ENCODE results near the gene TYR.
"Not testable (repeated sequence)": the region's sequence is repeated elsewhere in the genome, so short reads cannot be mapped to it uniquely, and the experiment has no call there.

TYR gene

GRCh38 chr11:89177691-89178231 is at the start of gene TYR:
Gene TYR (plus strand): TSS chr11:89177875. CDS start chr11:89177954, 79 bp downstream.
- no peak for DNase-seq

- DNase-seq = no peak
These were observed 41.1 kb upstream of the TYR start for GRCh38 chr11:89136606-89137005.

GRCh38 chr11:89147229-89147628 is 30.4 kb upstream of the TYR start:
- DNase-seq = no peak

GRCh38 chr11:89159974-89160373 is 17.7 kb upstream of the TYR start:
- no peak for DNase-seq

- DNase-seq = no peak
These were observed 15.7 kb upstream of the TYR start for GRCh38 chr11:89161949-89162348.

GRCh38 chr11:89163686-89164085 is 14.0 kb upstream of the TYR start:
- DNase-seq = no peak

- no peak for DNase-seq
These were observed 9.3 kb upstream of the TYR start for GRCh38 chr11:89168396-89168795.

- no peak for DNase-seq
These were observed 1.9 kb upstream of the TYR start for GRCh38 chr11:89175796-89176195.

GRCh38 chr11:89176938-89177337 is 737 bp upstream of the TYR start:
- no peak for DNase-seq

- DNase-seq = no peak
These were observed 3.4 kb downstream of the TYR start for GRCh38 chr11:89181111-89181510.

- no peak for DNase-seq
These were observed 5.3 kb downstream of the TYR start for GRCh38 chr11:89182773-89183518.

- DNase-seq = no peak
These were observed 6.3 kb downstream of the TYR start for GRCh38 chr11:89184021-89184420.

- DNase-seq = no peak
These were observed 12.1 kb downstream of the TYR start for GRCh38 chr11:89189776-89190175.

GRCh38 chr11:89201138-89201537 is 23.5 kb downstream of the TYR start:
- DNase-seq = no peak

GRCh38 chr11:89203814-89204213 is 26.1 kb downstream of the TYR start:
- no peak for DNase-seq

GRCh38 chr11:89205378-89205777 is 27.7 kb downstream of the TYR start:
- DNase-seq = no peak

GRCh38 chr11:89220684-89221339 is 43.1 kb downstream of the TYR start:
- no peak for DNase-seq

GRCh38 chr11:89235083-89235482 is 57.4 kb downstream of the TYR start:
- no peak for DNase-seq

GRCh38 chr11:89235976-89236375 is 58.3 kb downstream of the TYR start:
- DNase-seq = no peak

- DNase-seq = not testable (repeated sequence)
These were observed 69.3 kb downstream of the TYR start for GRCh38 chr11:89247007-89247406.

- no peak for DNase-seq
These were observed 71.5 kb downstream of the TYR start for GRCh38 chr11:89249196-89249595.

GRCh38 chr11:89261483-89261882 is 83.8 kb downstream of the TYR start:
- DNase-seq = not testable (repeated sequence)

GRCh38 chr11:89267660-89268302 is 90.1 kb downstream of the TYR start:
- DNase-seq = no peak
